ENCODE data around the gene RIMBP2. TPM values are rescaled to one million over a fixed set of nuclear protein-coding genes. Genes with fewer than 3 reads are reported as not detected.

The RIMBP2 gene
- total and polyA plus RNA-seq, 2 experiments from 2014 or later: 0.31 to 0.37 TPM

GRCh38 chr12:130454296-130454695 is 261.8 kb downstream of the RIMBP2 start:
- Histone ChIP-seq H3K4me1 (ENCODE audit: insufficient read depth) (no peaks in the 10 kb centered on the region), H3K79me2 (replicated peaks; ENCODE audit: insufficient read depth) (no peaks in the 10 kb centered on the region), H3K27ac (ENCODE audit: low read depth) (no peak overlapping the region), H3F3A (replicated peaks; ENCODE audit: low read depth) (no peaks in the 10 kb centered on the region), H4K20me1 (replicated peaks; ENCODE audit: insufficient read depth) (no peaks in the 10 kb centered on the region), H3K36me3 (ENCODE audit: insufficient read depth) (no peaks in the 10 kb centered on the region), H3K4me2 (no peak overlapping the region), H3K27me3 (ENCODE audit: insufficient read depth) (no peaks in the 10 kb centered on the region), H3K9me2 (ENCODE audit: insufficient read depth) (no peaks in the 10 kb centered on the region), H3K4me3 (no peak overlapping the region), H2AFZ (no peak overlapping the region)
- Mint-ChIP-seq H3K4me3 (no peak overlapping the region), H3K27ac (no peak overlapping the region), H3K36me3 (ENCODE audit: low read depth) (peaks cover 20% of the 10 kb centered on the region), H3K27me3 (ENCODE audit: insufficient read depth, low read depth, poor library complexity) (peaks cover 4% of the 10 kb centered on the region), H3K9me3 (peaks cover 91% of the 10 kb centered on the region), H3K4me1 (no peaks in the 10 kb centered on the region)
- DNase-seq (ENCODE audit: low spot score) (no peak), ATAC-seq (no peak)
- TF ChIP-seq EZH2 (IDR thresholded peaks at IDR 0.05; ENCODE audit: low read depth, unreplicated experiment): no peak
- no peak for TF ChIP-seq ZNF462 (CRISPR knock-in tag; IDR thresholded peaks at IDR 0.05)
- TF ChIP-seq JUNB (IDR thresholded peaks at IDR 0.05; ENCODE audit: unreplicated experiment): no peak
- TF ChIP-seq CREB1 (CRISPR knock-in tag; IDR thresholded peaks at IDR 0.05; ENCODE audit: low read depth): no peak
- TF ChIP-seq POLR2AphosphoS5 (IDR thresholded peaks at IDR 0.05; ENCODE audit: low read depth): no peak
- TF ChIP-seq CTCF (conservative IDR thresholded peaks at IDR 0.05; ENCODE audit: low read depth in 2 of 2): no peak
- no peak for TF ChIP-seq NANOG (IDR thresholded peaks at IDR 0.05; ENCODE audit: borderline replicate concordance)
- TF ChIP-seq EZH2phosphoT487 (IDR thresholded peaks at IDR 0.05; ENCODE audit: unreplicated experiment): no peak
- TF ChIP-seq ZNF331 (CRISPR knock-in tag; IDR thresholded peaks at IDR 0.05; ENCODE audit: low read depth): no peak
- TF ChIP-seq STAT1 (IDR thresholded peaks at IDR 0.05; ENCODE audit: unreplicated experiment): no peak
- TF ChIP-seq ETS1 (IDR thresholded peaks at IDR 0.05): no peak
- no peak for TF ChIP-seq REST (IDR thresholded peaks at IDR 0.05; ENCODE audit: unreplicated experiment)
- TF ChIP-seq ZNF114 (CRISPR knock-in tag; IDR thresholded peaks at IDR 0.05): no peak
